Ramos (cell line): Measurements from ENCODE around the gene FDXACB1.

Experiments
- in situ Hi-C: fragments of 300-500 bp; cut with MboI; formaldehyde crosslinking; loops from one replicate; pipeline ENCODE4 v1.14.3; 2022; ENCODE audit warnings: low sequenced_read_pairs; ENCODE audit not compliant: unreplicated experiment

FDXACB1 gene

GRCh38 chr11:111878849-111879636, at the start of gene FDXACB1, which contains the start of gene CFAP68:
TSS of gene FDXACB1 (minus strand) at chr11:111879165. CDS start at chr11:111879132, 33 bp downstream.
TSS of gene CFAP68 (plus strand) at chr11:111879541. CDS start at chr11:111879561, 20 bp downstream.
- in situ Hi-C loops = no loop called here

GRCh38 chr11:111926505-111927391, 47.8 kb upstream of the FDXACB1 start:
- in situ Hi-C loops = no loop called here

- in situ Hi-C loops = no loop called here
Observed at GRCh38 chr11:111925953-111926352, 47.0 kb upstream of the FDXACB1 start.

- in situ Hi-C loops = no loop called here
Observed at GRCh38 chr11:111923951-111924350, 45.0 kb upstream of the FDXACB1 start.

GRCh38 chr11:111923351-111923788, 44.4 kb upstream of the FDXACB1 start:
- in situ Hi-C loops = no loop called here

GRCh38 chr11:111922803-111923202, 43.8 kb upstream of the FDXACB1 start:
- in situ Hi-C loops = no loop called here

- in situ Hi-C loops = no loop called here
Observed at GRCh38 chr11:111921541-111922230, 42.7 kb upstream of the FDXACB1 start.

GRCh38 chr11:111920908-111921307, 41.9 kb upstream of the FDXACB1 start:
- in situ Hi-C loops = no loop called here

- in situ Hi-C loops = no loop called here
Observed at GRCh38 chr11:111918390-111919256, 39.7 kb upstream of the FDXACB1 start, which contains the start of gene C11orf52. TSS of gene C11orf52 (plus strand) at chr11:111918913. CDS start at chr11:111918973, 60 bp downstream.

GRCh38 chr11:111917788-111918187, 38.8 kb upstream of the FDXACB1 start:
- in situ Hi-C loops = no loop called here

- in situ Hi-C loops = no loop called here
Observed at GRCh38 chr11:111917312-111917711, 38.3 kb upstream of the FDXACB1 start.

- in situ Hi-C loops = no loop called here
Observed at GRCh38 chr11:111916768-111917167, 37.8 kb upstream of the FDXACB1 start.

- in situ Hi-C loops = no loop called here
Observed at GRCh38 chr11:111913997-111914396, 35.0 kb upstream of the FDXACB1 start.

GRCh38 chr11:111913031-111913861, 34.3 kb upstream of the FDXACB1 start:
- in situ Hi-C loops = no loop called here

GRCh38 chr11:111912535-111912934, 33.6 kb upstream of the FDXACB1 start, which contains the start of gene HSPB2:
TSS of gene HSPB2 (plus strand) at chr11:111912734. CDS start at chr11:111912830, 96 bp downstream.
- in situ Hi-C loops = no loop called here

- in situ Hi-C loops = no loop called here
Observed at GRCh38 chr11:111911563-111912401, 32.8 kb upstream of the FDXACB1 start, which contains the start of gene CRYAB. TSS of gene CRYAB (minus strand) at chr11:111911770. CDS start at chr11:111911724, 46 bp downstream.
